ENCODE measurements around the gene ASCL5.

Gene ASCL5

DNA sequence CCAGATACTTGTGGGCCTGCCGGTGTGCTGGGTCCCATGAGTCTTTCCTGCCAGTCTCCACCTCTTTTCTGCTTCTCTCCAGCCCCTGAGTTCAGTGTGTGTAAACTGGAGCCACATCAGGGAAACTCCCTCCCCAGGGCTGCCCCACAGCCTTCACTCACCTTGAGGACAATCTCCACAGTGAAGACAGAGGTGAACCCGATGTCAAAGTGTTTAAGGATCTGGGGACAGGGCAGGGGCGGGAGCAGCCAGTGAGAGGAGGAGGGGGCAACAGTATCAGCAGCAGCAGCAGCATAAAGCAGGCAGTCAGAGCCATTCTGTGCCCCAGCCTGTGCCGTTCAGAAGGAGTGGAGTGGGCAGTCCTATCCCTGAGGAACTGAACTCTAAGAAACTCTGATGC lies 58.0 kb downstream of the ASCL5 start:
- DNase-seq (ENCODE audit: low read depth) = no peak
- no peak overlapping the region for H3K4me3 ChIP-seq (ENCODE audit: low read depth, low read length)
- TF ChIP-seq MYC (IDR thresholded peaks at IDR 0.05; ENCODE audit: low read depth, low read length) (no peak), MAX (IDR thresholded peaks at IDR 0.05; ENCODE audit: low read depth, low read length) (no peak), POLR2A (IDR thresholded peaks at IDR 0.05; ENCODE audit: extremely low read depth, insufficient read length) (no peak)
- TF ChIP-seq, protein P1, sequence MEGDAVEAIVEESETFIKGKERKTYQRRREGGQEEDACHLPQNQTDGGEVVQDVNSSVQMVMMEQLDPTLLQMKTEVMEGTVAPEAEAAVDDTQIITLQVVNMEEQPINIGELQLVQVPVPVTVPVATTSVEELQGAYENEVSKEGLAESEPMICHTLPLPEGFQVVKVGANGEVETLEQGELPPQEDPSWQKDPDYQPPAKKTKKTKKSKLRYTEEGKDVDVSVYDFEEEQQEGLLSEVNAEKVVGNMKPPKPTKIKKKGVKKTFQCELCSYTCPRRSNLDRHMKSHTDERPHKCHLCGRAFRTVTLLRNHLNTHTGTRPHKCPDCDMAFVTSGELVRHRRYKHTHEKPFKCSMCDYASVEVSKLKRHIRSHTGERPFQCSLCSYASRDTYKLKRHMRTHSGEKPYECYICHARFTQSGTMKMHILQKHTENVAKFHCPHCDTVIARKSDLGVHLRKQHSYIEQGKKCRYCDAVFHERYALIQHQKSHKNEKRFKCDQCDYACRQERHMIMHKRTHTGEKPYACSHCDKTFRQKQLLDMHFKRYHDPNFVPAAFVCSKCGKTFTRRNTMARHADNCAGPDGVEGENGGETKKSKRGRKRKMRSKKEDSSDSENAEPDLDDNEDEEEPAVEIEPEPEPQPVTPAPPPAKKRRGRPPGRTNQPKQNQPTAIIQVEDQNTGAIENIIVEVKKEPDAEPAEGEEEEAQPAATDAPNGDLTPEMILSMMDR (IDR thresholded peaks at IDR 0.05; ENCODE audit: low read depth, low read length) = no peak

DNA sequence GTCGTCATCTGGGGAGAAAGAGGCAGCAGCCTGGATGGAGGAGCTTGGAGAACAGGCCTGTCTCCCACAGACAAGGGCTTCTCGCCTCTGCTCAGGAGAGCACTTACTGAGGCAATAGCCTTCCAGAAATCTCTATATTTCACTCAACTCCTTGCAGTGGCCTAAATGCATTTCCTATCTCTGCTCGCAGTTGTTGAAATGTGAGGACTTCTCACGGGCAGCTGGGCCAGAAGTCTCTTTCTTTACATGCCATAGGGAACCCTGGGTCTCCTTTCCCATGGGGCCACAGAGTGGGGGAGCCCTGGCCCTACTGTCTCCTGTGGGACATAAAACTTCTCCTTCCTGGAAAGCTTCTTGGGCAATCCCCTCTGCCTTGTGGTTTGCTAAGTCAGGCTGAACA lies 60.0 kb downstream of the ASCL5 start:
- DNase-seq (ENCODE audit: low read depth) = peak; percentile 31
- no peak overlapping the region for H3K4me3 ChIP-seq (ENCODE audit: low read depth, low read length)
- TF ChIP-seq POLR2A (IDR thresholded peaks at IDR 0.05; ENCODE audit: extremely low read depth, insufficient read length) (no peak), MYC (IDR thresholded peaks at IDR 0.05; ENCODE audit: low read depth, low read length) (no peak), MAX (IDR thresholded peaks at IDR 0.05; ENCODE audit: low read depth, low read length) (no peak)
- TF ChIP-seq, protein P1 (IDR thresholded peaks at IDR 0.05; ENCODE audit: low read depth, low read length) = no peak

DNA sequence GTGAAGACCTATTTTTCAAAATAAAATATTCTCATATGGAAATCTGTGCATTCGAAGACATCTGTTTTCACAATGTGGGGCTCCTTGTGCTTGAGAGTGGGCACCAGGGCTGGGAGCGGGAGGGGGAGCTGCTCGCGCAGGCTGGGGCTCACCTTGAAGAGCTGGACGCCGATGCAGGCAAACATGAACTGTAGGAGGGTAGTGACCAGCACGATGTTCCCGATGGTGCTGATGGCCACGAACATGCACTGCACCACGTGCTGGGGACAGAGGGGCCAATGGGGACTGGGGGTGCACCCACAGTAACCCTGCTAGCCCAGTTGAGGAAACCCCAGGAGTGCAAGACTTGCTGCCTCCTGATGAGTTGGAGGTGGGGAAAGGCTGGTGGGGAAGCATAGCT lies 61.3 kb downstream of the ASCL5 start:
- TF ChIP-seq, protein P1 (IDR thresholded peaks at IDR 0.05; ENCODE audit: low read depth, low read length) = no peak
- TF ChIP-seq POLR2A (IDR thresholded peaks at IDR 0.05; ENCODE audit: extremely low read depth, insufficient read length) = no peak
- TF ChIP-seq MAX (IDR thresholded peaks at IDR 0.05; ENCODE audit: low read depth, low read length) = no peak
- no peak for TF ChIP-seq MYC (IDR thresholded peaks at IDR 0.05; ENCODE audit: low read depth, low read length)
- no peak overlapping the region for H3K4me3 ChIP-seq (ENCODE audit: low read depth, low read length)
- DNase-seq (ENCODE audit: low read depth) = no peak

DNA sequence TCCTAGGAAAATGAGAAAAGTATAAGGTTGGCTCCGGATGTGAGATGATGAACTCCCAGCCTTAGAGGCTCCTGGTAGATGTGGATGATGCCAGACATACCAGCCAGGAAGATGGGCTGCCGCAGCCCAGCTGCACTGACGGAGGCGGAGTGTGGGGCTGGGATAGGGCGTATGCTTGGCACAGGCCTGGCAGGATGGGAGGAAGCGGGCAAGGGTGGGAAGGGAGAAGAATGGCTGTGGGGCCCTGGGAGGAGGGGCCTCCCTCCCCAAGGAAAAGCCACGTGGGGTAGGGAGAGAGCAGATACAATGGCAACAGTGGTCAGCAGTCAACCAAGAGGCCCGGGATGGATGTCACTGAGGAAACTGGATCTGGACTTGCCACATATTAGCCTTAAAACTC lies 62.2 kb downstream of the ASCL5 start:
- H3K4me3 ChIP-seq (ENCODE audit: low read depth, low read length) = no peak overlapping the region
- no peak for DNase-seq (ENCODE audit: low read depth)
- TF ChIP-seq, protein P1 (IDR thresholded peaks at IDR 0.05; ENCODE audit: low read depth, low read length) = no peak
- TF ChIP-seq MYC (IDR thresholded peaks at IDR 0.05; ENCODE audit: low read depth, low read length) (no peak), POLR2A (IDR thresholded peaks at IDR 0.05; ENCODE audit: extremely low read depth, insufficient read length) (no peak), MAX (IDR thresholded peaks at IDR 0.05; ENCODE audit: low read depth, low read length) (no peak)

All from NB4 (cell line).